Sigmoid colon (tissue), 7 donors: ENCODE results near the gene TSPAN18. TPM values are rescaled to one million over a fixed set of nuclear protein-coding genes. Genes with fewer than 3 reads are reported as not detected.

Experiments used
- DNase-seq: peaks from one replicate; pipeline ENCODE4 v3.0.0-alpha.2; 2019
- H3K27ac ChIP-seq, 4 donors: fragments of 200-600 bp; sonication (generic); one replicate each; pipeline ENCODE4 v1.5.1; 2016 to 2019; ENCODE audit warnings: mild to moderate bottlenecking in 1 of 4
- H3K27me3 ChIP-seq, 3 donors: fragments of 200-600 bp; sonication (generic); one replicate each; pipeline ENCODE4 v1.5.1; 2019; ENCODE audit warnings: mild to moderate bottlenecking in 1 of 3
- H3K36me3 ChIP-seq, 4 donors: fragments of 200-600 bp; sonication (generic); one replicate each; pipeline ENCODE4 v1.5.1; 2016 to 2019
- H3K4me1 ChIP-seq, 4 donors: fragments of 200-600 bp; sonication (generic); one replicate each; pipeline ENCODE4 v1.5.1; 2017 to 2019
- H3K4me3 ChIP-seq, 4 donors: fragments of 200-600 bp; sonication (generic); one replicate each; pipeline ENCODE4 v1.5.1; 2017 to 2019; ENCODE audit warnings: mild to moderate bottlenecking in 2 of 4, moderate library complexity in 1 of 4
- H3K9me3 ChIP-seq, 4 donors: fragments of 200-600 bp in 3 of 4; sonication (generic) in 3 of 4; one replicate each; pipeline versions ENCODE4 v1.5.1 to v1.6.1; 2013 to 2019
- CTCF ChIP-seq, 4 experiments: fragments of 450-650 bp in 3 of 4; fragments of 200-600 bp in 1 of 4; IDR thresholded peaks; one replicate each; pipeline ENCODE4 v1.5.1; 2016 to 2019; ENCODE audit warnings: antibody characterized with exemption in 4 of 4, mild to moderate bottlenecking in 3 of 4, moderate library complexity in 2 of 4
- EP300 ChIP-seq, 4 donors: sonication (generic); formaldehyde crosslinking; IDR thresholded peaks; one replicate each; pipeline ENCODE4 v1.6.1; 2017; ENCODE audit warnings: antibody characterized with exemption in 4 of 4
- POLR2A ChIP-seq, 2 donors: fragments of 450-650 bp; IDR thresholded peaks; one replicate each; pipeline ENCODE4 v1.6.1; 2016; ENCODE audit warnings: antibody characterized with exemption in 2 of 2, mild to moderate bottlenecking in 2 of 2, moderate library complexity in 2 of 2
- POLR2AphosphoS5 ChIP-seq, 4 donors: sonication (generic); formaldehyde crosslinking; IDR thresholded peaks; one replicate each; pipeline ENCODE4 v1.6.1; 2017; ENCODE audit warnings: antibody characterized with exemption in 4 of 4
- WGBS, 2 donors: extraction: QIAGEN DNeasy Blood & Tissue Kit; methylation state at CpG; one replicate each; pipeline ENCODE4 v1.1.7; 2013; 5-methylcytosine and 5-hydroxymethylcytosine counted together
- intact Hi-C: fragments of 100-400 bp; cut with DNase I; formaldehyde crosslinking; loops from one replicate; pipeline ENCODE4 v1.15.1; 2023
- polyA plus RNA-seq, 3 donors: library from polyadenylated mRNA; stranded (reverse); fragments of 200-250 nt; gene quantifications; one replicate each; pipeline ENCODE4 v1.2.3, GENCODE V29; 2013
- total RNA-seq, 4 donors: library from RNA; depleted of rRNA; stranded (reverse); fragments of >200 nt; gene quantifications; one replicate each; pipeline ENCODE4 v1.1.0, GENCODE V29; 2016
- donor health status: healthy with polysubstance abuse.
- donor health status: Bipolar disorder and iron deficiency.
- donor health status: healthy.

The TSPAN18 gene
- total and polyA plus RNA-seq, 7 donors = 0.23 to 75.3 (median 13.8) TPM

DNA sequence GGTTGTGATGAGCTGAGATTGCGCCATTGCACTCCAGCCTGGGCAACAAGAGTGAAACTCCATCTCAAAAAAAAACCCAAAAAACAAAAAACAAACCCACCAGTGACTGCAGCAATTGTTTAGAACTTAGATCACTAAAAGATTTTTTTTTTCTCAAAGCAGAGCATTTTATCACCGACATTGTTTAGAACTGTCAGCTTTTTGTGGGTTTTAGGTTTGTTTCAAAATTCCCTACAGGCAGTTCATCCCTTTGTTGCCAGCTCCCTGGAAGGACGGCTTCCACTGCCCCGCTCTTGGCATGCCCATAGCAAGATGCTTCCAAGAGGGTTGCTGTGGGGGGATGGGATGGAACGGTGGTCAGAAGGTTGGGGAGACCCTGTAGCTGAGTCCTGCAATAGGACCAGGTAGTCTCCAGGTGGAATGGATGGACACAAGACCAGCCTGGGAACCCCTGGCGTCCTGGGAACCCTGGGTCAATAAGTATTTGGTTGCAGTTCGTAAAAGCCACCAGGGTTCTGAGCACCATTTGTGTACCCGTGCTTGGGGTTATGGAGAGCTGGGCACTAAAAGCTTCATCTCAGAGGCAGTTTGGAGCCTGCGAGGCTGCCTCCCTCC lies 46.7 kb downstream of the TSPAN18 start:
- H3K4me1 ChIP-seq = peaks cover 0 to 81% (median 71%) of the 10 kb centered on the region in 4 donors
- peak overlapping the region; percentile 79 to 91 (median 84) for H3K27ac ChIP-seq
- H3K27me3 ChIP-seq = no peaks in the 10 kb centered on the region
- TF ChIP-seq CTCF (IDR thresholded peaks at IDR 0.05) (no peak), POLR2AphosphoS5 (IDR thresholded peaks at IDR 0.05) (no peak)
- no peak for DNase-seq
- no peaks in the 10 kb centered on the region for H3K9me3 ChIP-seq
- H3K36me3 ChIP-seq = no peaks in the 10 kb centered on the region
- 77 to 83% methylated on average over 9 of the region's 9 CpGs for WGBS, 2 donors
- H3K4me3 ChIP-seq = no peak overlapping the region
- intact Hi-C loops = no loop called here

GRCh38 chr11:44774108-44774507 lies 47.3 kb downstream of the TSPAN18 start:
- Histone ChIP-seq H3K36me3 (no peaks in the 10 kb centered on the region), H3K4me1 (peaks cover 0 to 81% (median 71%) of the 10 kb centered on the region in 4 donors), H3K9me3 (no peaks in the 10 kb centered on the region), H3K27ac (peak overlapping the region; percentile 79 to 91 (median 84)), H3K27me3 (no peaks in the 10 kb centered on the region), H3K4me3 (no peak overlapping the region)
- intact Hi-C loops = loop anchor here (1.0 to 2.0 kb wide), 3 partner anchors 19 to 119 kb away; no protein-coding TSS in a partner anchor
- peak; percentile 89 for DNase-seq
- WGBS, 2 donors = 42 to 49% methylated on average over 2 of the region's 2 CpGs
- TF ChIP-seq EP300 (IDR thresholded peaks at IDR 0.05) = peak in 2 of 4 donors; percentile 46 to 62
- TF ChIP-seq CTCF (IDR thresholded peaks at IDR 0.05) = no peak
- TF ChIP-seq POLR2AphosphoS5 (IDR thresholded peaks at IDR 0.05) = peak; percentile 43 to 87 (median 72)

GRCh38 chr11:44774731-44775130 lies 48.0 kb downstream of the TSPAN18 start:
- peak overlapping the region; percentile 79 to 91 (median 84) for H3K27ac ChIP-seq
- intact Hi-C loops = loop anchor here (1.0 to 5.0 kb wide), 5 partner anchors 20 to 147 kb away; no protein-coding TSS in a partner anchor
- TF ChIP-seq CTCF (IDR thresholded peaks at IDR 0.05) = no peak
- TF ChIP-seq POLR2A (IDR thresholded peaks at IDR 0.05) = no peak
- no peak for TF ChIP-seq EP300 (IDR thresholded peaks at IDR 0.05)
- TF ChIP-seq POLR2AphosphoS5 (IDR thresholded peaks at IDR 0.05) = no peak

GRCh38 chr11:44775366-44775984 lies 48.7 kb downstream of the TSPAN18 start:
- Histone ChIP-seq H3K4me1 (peaks cover 0 to 75% (median 69%) of the 10 kb centered on the region in 4 donors), H3K9me3 (no peaks in the 10 kb centered on the region), H3K27me3 (no peaks in the 10 kb centered on the region), H3K4me3 (no peak overlapping the region), H3K36me3 (no peaks in the 10 kb centered on the region), H3K27ac (peak overlapping the region; percentile 79 to 91 (median 84))
- WGBS, 2 donors = 27 to 40% methylated on average over 12 of the region's 12 CpGs
- intact Hi-C loops = loop anchor here (2.0 to 5.0 kb wide), 4 partner anchors 21 to 148 kb away; no protein-coding TSS in a partner anchor
- peak; percentile 81 for DNase-seq
- TF ChIP-seq CTCF (IDR thresholded peaks at IDR 0.05) (peak in 3 of 4 experiments; percentile 72 to 80 (median 75)), POLR2AphosphoS5 (IDR thresholded peaks at IDR 0.05) (no peak)

More at GRCh38 chr11:44774731-44775130, 48.0 kb downstream of the TSPAN18 start:
- WGBS, 2 donors = 24 to 55% methylated on average over 4 of the region's 4 CpGs
- Histone ChIP-seq H3K4me3 (no peak overlapping the region), H3K36me3 (no peaks in the 10 kb centered on the region), H3K9me3 (no peaks in the 10 kb centered on the region), H3K4me1 (peaks cover 0 to 79% (median 71%) of the 10 kb centered on the region in 4 donors), H3K27me3 (no peaks in the 10 kb centered on the region)
- no peak for DNase-seq
